Hepatocyte (in vitro differentiated cells): ENCODE data around the gene CHRM1. TPM values are rescaled to one million over a fixed set of nuclear protein-coding genes. Genes with fewer than 3 reads are reported as not detected.

Experiments used
- DNase-seq: peaks from one replicate; pipeline ENCODE4 v3.0.0-alpha.2; 2016; ENCODE audit warnings: low spot score
- H2AFZ ChIP-seq: fragments of 200-600 bp; sonication (generic); 2 replicates; pipeline ENCODE4 v1.6.0; 2016; ENCODE audit warnings: antibody characterized with exemption, mild to moderate bottlenecking
- H3K27ac ChIP-seq: fragments of 200-600 bp; sonication (generic); 2 replicates; pipeline ENCODE4 v1.5.1; 2016; ENCODE audit warnings: mild to moderate bottlenecking
- H3K27me3 ChIP-seq: fragments of 200-600 bp; sonication (generic); 2 replicates; pipeline ENCODE4 v1.6.1; 2016
- H3K36me3 ChIP-seq: fragments of 200-600 bp; sonication (generic); replicated peaks from 2 replicates; pipeline ENCODE4 v1.5.1; 2016; ENCODE audit warnings: low read depth; ENCODE audit not compliant: insufficient read depth
- H3K4me1 ChIP-seq: fragments of 200-600 bp; sonication (generic); 2 replicates; pipeline ENCODE4 v1.5.1; 2016; ENCODE audit warnings: mild to moderate bottlenecking, moderate library complexity; ENCODE audit not compliant: insufficient read depth
- H3K4me2 ChIP-seq: fragments of 200-600 bp; sonication (generic); 2 replicates; pipeline ENCODE4 v1.6.0; 2016
- H3K4me3 ChIP-seq: fragments of 200-600 bp; sonication (generic); 2 replicates; pipeline ENCODE4 v1.5.1; 2016; ENCODE audit warnings: mild to moderate bottlenecking
- H3K79me2 ChIP-seq: fragments of 200-600 bp; sonication (generic); 2 replicates; pipeline ENCODE4 v1.6.0; 2017; ENCODE audit warnings: mild to moderate bottlenecking
- H3K9me2 ChIP-seq: fragments of 200-600 bp; sonication (generic); replicated peaks from 2 replicates; pipeline ENCODE4 v1.6.0; 2017; ENCODE audit warnings: mild to moderate bottlenecking; ENCODE audit not compliant: insufficient read depth
- H3K9me3 ChIP-seq: fragments of 200-600 bp; sonication (generic); 2 replicates; pipeline ENCODE4 v1.5.1; 2016; ENCODE audit warnings: low read depth, mild to moderate bottlenecking
- H4K20me1 ChIP-seq: fragments of 200-600 bp; sonication (generic); 2 replicates; pipeline ENCODE4 v1.6.0; 2016; ENCODE audit warnings: mild to moderate bottlenecking; ENCODE audit not compliant: insufficient read depth, poor library complexity, severe bottlenecking
- CTCF ChIP-seq: fragments of 200-600 bp; sonication (generic); IDR thresholded peaks from 2 replicates; pipeline ENCODE4 v1.5.1; 2016; ENCODE audit warnings: antibody characterized with exemption, mild to moderate bottlenecking; ENCODE audit not compliant: poor library complexity
- EZH2 ChIP-seq: fragments of 200-600 bp; sonication (generic); IDR thresholded peaks from 2 replicates; pipeline ENCODE4 v1.6.1; 2016; ENCODE audit warnings: antibody characterized with exemption, mild to moderate bottlenecking, borderline replicate concordance
- EZH2phosphoT487 ChIP-seq: fragments of 200-600 bp; sonication (generic); IDR thresholded peaks from one replicate; pipeline ENCODE4 v1.6.1; 2018; ENCODE audit warnings: antibody characterized with exemption, mild to moderate bottlenecking, low read depth, moderate library complexity; ENCODE audit not compliant: unreplicated experiment, severe bottlenecking
- WGBS: methylation state at CpG from one replicate; pipeline ENCODE4 v1.1.6; 2016; ENCODE audit warnings: low lambda C conversion rate; ENCODE audit errors: missing lambda C conversion rate; 5-methylcytosine and 5-hydroxymethylcytosine counted together
- polyA plus RNA-seq: library from polyadenylated mRNA; unstranded; fragments of >200 nt; fragmentation: Nextera tagmentation; extraction: Ambion mirVana; gene quantifications from 2 replicates; pipeline ENCODE4 v1.2.1, GENCODE V29; 2016
- total RNA-seq: library from RNA; depleted of rRNA; stranded (reverse); fragments of >200 nt; gene quantifications from 2 replicates; pipeline ENCODE4 v1.2.3, GENCODE V29; 2014

The CHRM1 gene
- total and polyA plus RNA-seq, 2 experiments from 2014 or later: not detected

DNA sequence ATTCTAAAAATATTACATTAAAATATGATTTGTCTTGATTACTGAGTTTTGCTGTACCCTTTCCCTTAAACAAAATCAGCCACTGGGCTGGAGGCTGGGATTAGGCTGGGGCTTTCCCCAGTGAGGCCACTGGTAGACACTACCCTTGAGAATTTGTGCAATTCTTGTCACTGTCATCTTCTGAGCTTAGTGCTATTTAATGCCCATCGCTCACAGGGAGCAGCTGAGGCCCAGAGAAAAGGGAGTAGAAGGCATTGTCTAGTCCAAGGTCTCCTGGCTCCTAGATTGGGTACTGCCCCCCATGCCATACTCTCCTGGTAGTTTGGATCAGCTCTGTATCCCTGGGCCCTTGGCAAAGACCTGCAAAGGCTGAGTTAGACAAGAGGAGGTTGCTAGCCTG lies 6.7 kb downstream of the CHRM1 start:
- Histone ChIP-seq H3K4me3 (no peak overlapping the region), H2AFZ (no peak overlapping the region), H3K9me2 (no peaks in the 10 kb centered on the region), H3K4me2 (no peak overlapping the region), H3K27me3 (no peaks in the 10 kb centered on the region), H3K27ac (no peak overlapping the region), H4K20me1 (no peaks in the 10 kb centered on the region), H3K79me2 (no peaks in the 10 kb centered on the region), H3K4me1 (no peaks in the 10 kb centered on the region), H3K9me3 (no peaks in the 10 kb centered on the region), H3K36me3 (no peaks in the 10 kb centered on the region)
- TF ChIP-seq CTCF (no peak), EZH2 (no peak), EZH2phosphoT487 (no peak)
- no peak for DNase-seq
- 82% methylated on average over 1 of the region's 1 CpG for WGBS

GRCh38 chr11:62912268-62912667 lies 8.9 kb downstream of the CHRM1 start:
- Histone ChIP-seq H3K27me3 (no peaks in the 10 kb centered on the region), H3K27ac (no peak overlapping the region), H3K79me2 (no peaks in the 10 kb centered on the region), H3K36me3 (no peaks in the 10 kb centered on the region), H3K4me3 (no peak overlapping the region), H3K9me2 (no peaks in the 10 kb centered on the region), H4K20me1 (no peaks in the 10 kb centered on the region), H2AFZ (no peak overlapping the region), H3K9me3 (no peaks in the 10 kb centered on the region), H3K4me1 (no peaks in the 10 kb centered on the region), H3K4me2 (no peak overlapping the region)
- DNase-seq: no peak
- 89% methylated on average over 3 of the region's 3 CpGs for WGBS
- TF ChIP-seq EZH2 (no peak), CTCF (no peak), EZH2phosphoT487 (no peak)

GRCh38 chr11:62911137-62912130 lies 9.7 kb downstream of the CHRM1 start:
- 85% methylated on average over 14 of the region's 14 CpGs for WGBS
- Histone ChIP-seq H3K36me3 (no peaks in the 10 kb centered on the region), H2AFZ (no peak overlapping the region)

More at GRCh38 chr11:62911137-62912130, 9.7 kb downstream of the CHRM1 start:
- H3K9me3 ChIP-seq: no peaks in the 10 kb centered on the region
- H3K79me2 ChIP-seq: no peaks in the 10 kb centered on the region
- no peak overlapping the region for H3K4me3 ChIP-seq
- TF ChIP-seq EZH2: no peak
- no peak for TF ChIP-seq EZH2phosphoT487
- DNase-seq: no peak
- no peak overlapping the region for H3K4me2 ChIP-seq
- H3K4me1 ChIP-seq: no peaks in the 10 kb centered on the region
- H4K20me1 ChIP-seq: no peaks in the 10 kb centered on the region
- H3K27ac ChIP-seq: no peak overlapping the region
- H3K9me2 ChIP-seq: no peaks in the 10 kb centered on the region
- H3K27me3 ChIP-seq: no peaks in the 10 kb centered on the region
